DOHH2 (cell line): ENCODE results near the gene MYCL.

Source experiments
- EZH2phosphoT487 ChIP-seq: fragments of 200-600 bp; sonication (generic); IDR thresholded peaks from 2 replicates; pipeline ENCODE4 v1.6.1; 2017; ENCODE audit warnings: borderline replicate concordance, mild to moderate bottlenecking, antibody characterized with exemption, low read length, moderate library complexity, mixed read lengths
- TF ChIP-seq, protein P1 (sequence below): fragments of 200-600 bp; sonication (generic); IDR thresholded peaks from one replicate; pipeline ENCODE4 v1.5.1; 2014; ENCODE audit warnings: antibody characterized with exemption, mild to moderate bottlenecking, low read depth, low read length; ENCODE audit not compliant: poor library complexity, severe bottlenecking

DNA sequence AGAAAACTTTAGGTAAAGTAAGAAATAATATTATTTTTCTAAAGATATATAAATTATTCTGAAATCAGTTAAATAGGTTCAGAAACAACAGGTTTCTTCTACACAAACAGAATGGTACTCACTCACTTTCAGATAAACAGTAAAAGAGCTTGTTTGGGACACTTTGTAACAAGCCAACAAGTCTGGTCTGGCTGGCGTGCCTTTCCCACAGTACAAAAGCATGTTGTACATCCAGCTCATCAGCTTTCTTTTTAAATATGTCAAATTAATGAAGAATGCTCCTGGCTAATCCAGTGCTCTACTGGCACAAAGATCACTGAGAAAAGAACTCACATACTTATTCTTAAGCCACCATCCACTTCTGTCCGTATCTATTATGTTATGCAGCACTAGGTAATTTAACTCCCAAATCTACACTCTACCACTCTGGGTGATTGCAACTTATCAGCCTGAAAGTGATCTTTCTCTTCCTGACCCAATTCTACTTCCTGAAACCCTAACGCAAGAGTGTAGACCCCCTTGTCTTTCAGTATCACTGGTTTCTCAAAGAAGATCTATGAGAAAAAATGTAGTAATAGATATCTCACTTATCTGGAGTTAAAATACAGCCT is 51.0 kb downstream of the MYCL start:
- TF ChIP-seq, protein P1, sequence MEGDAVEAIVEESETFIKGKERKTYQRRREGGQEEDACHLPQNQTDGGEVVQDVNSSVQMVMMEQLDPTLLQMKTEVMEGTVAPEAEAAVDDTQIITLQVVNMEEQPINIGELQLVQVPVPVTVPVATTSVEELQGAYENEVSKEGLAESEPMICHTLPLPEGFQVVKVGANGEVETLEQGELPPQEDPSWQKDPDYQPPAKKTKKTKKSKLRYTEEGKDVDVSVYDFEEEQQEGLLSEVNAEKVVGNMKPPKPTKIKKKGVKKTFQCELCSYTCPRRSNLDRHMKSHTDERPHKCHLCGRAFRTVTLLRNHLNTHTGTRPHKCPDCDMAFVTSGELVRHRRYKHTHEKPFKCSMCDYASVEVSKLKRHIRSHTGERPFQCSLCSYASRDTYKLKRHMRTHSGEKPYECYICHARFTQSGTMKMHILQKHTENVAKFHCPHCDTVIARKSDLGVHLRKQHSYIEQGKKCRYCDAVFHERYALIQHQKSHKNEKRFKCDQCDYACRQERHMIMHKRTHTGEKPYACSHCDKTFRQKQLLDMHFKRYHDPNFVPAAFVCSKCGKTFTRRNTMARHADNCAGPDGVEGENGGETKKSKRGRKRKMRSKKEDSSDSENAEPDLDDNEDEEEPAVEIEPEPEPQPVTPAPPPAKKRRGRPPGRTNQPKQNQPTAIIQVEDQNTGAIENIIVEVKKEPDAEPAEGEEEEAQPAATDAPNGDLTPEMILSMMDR: no peak
- no peak for TF ChIP-seq EZH2phosphoT487
